HFF-Myc (cell line): ENCODE data around the gene RIMS3.
"Not testable (repeated sequence)": the region's sequence is repeated elsewhere in the genome, so short reads cannot be mapped to it uniquely, and the experiment has no call there.

ENCODE experiments used
- DNase-seq: peaks from one replicate; pipeline ENCODE4 v3.0.0-alpha.2; 2011; ENCODE audit warnings: low read depth; ENCODE audit errors: extremely low read depth
- H3K4me3 ChIP-seq: replicated peaks from 2 replicates; pipeline ENCODE4 v1.5.1; 2011; ENCODE audit warnings: low read depth, mild to moderate bottlenecking, control low read depth, low read length
- TF ChIP-seq, protein P1 (sequence below): IDR thresholded peaks from 2 replicates; pipeline ENCODE4 v1.5.1; 2012; ENCODE audit warnings: mild to moderate bottlenecking, low read depth, low read length, control low read depth; ENCODE audit errors: missing control alignments

The RIMS3 gene

GRCh38 chr1:40633931-40634376 lies 31.5 kb downstream of the RIMS3 start:
- DNase-seq = no peak
- no peak overlapping the region for H3K4me3 ChIP-seq
- TF ChIP-seq, protein P1, sequence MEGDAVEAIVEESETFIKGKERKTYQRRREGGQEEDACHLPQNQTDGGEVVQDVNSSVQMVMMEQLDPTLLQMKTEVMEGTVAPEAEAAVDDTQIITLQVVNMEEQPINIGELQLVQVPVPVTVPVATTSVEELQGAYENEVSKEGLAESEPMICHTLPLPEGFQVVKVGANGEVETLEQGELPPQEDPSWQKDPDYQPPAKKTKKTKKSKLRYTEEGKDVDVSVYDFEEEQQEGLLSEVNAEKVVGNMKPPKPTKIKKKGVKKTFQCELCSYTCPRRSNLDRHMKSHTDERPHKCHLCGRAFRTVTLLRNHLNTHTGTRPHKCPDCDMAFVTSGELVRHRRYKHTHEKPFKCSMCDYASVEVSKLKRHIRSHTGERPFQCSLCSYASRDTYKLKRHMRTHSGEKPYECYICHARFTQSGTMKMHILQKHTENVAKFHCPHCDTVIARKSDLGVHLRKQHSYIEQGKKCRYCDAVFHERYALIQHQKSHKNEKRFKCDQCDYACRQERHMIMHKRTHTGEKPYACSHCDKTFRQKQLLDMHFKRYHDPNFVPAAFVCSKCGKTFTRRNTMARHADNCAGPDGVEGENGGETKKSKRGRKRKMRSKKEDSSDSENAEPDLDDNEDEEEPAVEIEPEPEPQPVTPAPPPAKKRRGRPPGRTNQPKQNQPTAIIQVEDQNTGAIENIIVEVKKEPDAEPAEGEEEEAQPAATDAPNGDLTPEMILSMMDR = no peak

DNA sequence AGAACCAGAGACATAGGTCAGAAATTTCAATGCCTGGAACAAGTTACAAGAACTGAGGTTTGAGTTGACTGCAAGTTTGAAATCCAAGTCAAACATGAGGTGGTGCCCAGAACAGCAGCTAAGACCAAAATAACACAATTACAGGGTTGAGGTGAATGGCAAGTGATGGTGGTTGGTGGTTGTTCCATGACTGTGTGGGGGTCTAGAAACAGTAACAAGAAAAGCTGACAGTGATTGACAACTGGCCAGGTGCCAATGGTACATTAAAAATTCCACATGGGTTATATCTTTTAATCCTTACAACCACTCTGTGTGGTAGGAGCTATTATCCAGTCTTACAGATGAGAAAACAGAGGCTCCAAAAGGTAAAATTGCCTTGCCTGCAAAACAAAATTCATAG lies 32.0 kb downstream of the RIMS3 start:
- H3K4me3 ChIP-seq = no peak overlapping the region
- TF ChIP-seq, protein P1 = no peak
- no peak for DNase-seq

- no peak for DNase-seq
- TF ChIP-seq, protein P1 = peak; percentile 61
- no peak overlapping the region for H3K4me3 ChIP-seq
Observed at GRCh38 chr1:40630488-40631223, 34.8 kb downstream of the RIMS3 start.

DNA sequence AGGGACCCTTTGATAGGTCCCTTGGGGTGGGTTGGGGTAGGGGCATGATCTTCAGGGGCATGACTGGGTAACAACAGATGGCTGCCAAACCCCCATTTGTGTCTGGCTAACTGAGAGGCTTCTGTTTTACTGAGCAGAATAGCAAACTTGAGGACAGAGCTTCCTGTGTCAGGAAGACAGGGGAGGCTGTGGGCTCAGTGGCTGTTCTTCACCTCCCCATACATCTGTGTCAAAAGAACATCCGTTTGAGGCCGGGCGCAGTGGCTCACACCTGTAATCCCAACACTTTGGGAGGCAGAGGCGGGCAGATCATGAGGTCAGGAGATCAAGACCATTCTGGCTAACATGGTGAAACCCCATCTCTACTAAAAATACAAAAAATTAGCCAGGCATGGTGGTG lies 35.9 kb downstream of the RIMS3 start:
- DNase-seq, H3K4me3 ChIP-seq: not testable (repeated sequence)

DNA sequence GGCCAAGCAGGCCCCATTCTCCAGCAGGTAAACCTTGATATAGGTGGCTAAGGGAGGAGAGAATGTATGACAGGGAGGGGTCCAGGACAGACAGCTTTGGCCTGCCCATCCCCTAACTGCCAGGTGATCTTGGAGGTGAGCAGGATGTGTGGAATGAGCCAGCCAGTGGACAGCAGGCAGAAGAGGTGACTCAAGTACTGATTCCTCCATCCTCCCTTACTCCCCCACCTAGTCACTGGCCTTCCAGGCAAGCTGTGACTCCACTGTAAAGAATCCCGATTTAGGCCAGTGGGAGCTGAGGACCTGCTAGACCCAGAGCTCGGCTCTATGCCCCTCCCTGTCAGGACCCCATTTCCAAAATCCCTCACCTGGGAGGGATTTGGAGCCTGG lies 36.6 kb downstream of the RIMS3 start:
- DNase-seq = no peak
- no peak overlapping the region for H3K4me3 ChIP-seq
- TF ChIP-seq, protein P1 = no peak

GRCh38 chr1:40627987-40628902 lies 37.2 kb downstream of the RIMS3 start:
- H3K4me3 ChIP-seq = no peak overlapping the region
- DNase-seq = no peak
- TF ChIP-seq, protein P1 = no peak

DNA sequence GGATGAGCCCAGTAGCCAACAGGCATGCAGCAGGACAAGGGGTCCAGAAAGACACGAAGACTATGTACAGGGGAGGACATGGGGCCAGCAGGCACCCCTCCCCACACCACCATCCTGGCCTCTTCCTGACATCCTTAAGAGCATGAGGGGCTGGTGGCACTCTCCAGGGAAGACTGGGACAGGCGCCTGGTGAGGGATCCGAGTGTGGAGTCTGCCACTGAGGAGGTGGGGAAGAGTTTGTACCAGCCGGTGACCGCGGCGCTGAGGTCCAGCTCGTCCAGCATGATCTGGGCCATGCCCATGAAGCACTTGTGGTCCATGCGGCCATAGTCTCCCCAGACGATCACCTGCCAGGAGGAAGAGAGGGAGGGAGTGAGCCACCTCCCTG lies 39.1 kb downstream of the RIMS3 start:
- no peak overlapping the region for H3K4me3 ChIP-seq
- TF ChIP-seq, protein P1 = no peak
- no peak for DNase-seq
